ENCODE results near the gene CSGALNACT2. TPM values are rescaled to one million over a fixed set of nuclear protein-coding genes. Genes with fewer than 3 reads are reported as not detected.

The CSGALNACT2 gene
- total and polyA plus RNA-seq, 9 of the 15 experiments (the other 6 are each of a cell fraction or from before 2014, with no cell fraction given) = 1.4 to 7.3 (median 3.5) TPM

DNA sequence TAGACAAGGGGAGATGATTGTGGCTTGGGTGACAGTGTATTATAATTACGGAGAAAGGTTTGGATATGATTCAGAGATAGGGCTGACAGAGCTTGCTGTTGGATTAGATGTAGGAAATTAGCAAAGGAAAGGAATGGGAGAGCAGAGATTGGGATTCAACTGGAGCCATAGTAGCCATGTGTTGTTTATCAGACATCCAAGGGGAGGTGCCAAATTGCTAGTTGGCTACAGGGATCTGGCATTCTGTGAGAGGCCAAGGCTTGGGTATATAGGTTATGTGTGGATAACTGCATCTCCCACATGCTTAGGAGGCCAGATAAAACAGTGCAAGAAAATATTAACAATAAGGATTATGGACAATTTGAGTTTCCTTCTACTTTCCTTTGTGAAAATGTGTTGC, 34.9 kb downstream of the CSGALNACT2 start (continued):
- no peak for TF ChIP-seq ZNF41 (CRISPR knock-in tag; conservative IDR thresholded peaks at IDR 0.05)

DNA sequence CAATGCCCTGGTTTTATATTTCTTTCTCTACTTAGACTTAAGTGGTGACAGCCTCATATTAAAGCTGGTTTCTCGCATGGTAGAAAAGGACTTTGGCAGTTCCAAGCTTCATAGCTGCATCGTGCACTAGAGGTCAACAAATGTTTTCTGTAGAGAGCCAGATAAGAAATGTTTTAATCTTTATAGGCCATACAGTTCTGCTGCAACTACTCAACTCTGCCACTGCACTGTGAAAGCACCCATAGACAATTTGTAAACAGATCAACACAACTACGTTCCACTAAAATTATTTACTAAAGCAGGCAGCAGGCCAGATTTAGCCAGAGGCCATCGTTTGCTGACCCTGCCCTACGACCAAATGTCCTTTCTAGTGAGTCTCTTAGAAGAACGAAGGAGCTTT, 36.7 kb downstream of the CSGALNACT2 start:
- POLR2A ChIA-PET = interaction anchor here (0.6 to 1.1 kb wide), 3 partner anchors 11 to 300 kb away, joined by 3 to 4 read pairs (median 3); partner anchors contain the start of gene CSGALNACT2
- H3K27ac ChIP-seq (ENCODE audit: extremely low read depth, low read depth, low read length) = no peak overlapping the region
- no TSS peak for BruUV-seq (replicated peaks)
- TF ChIP-seq NCOR1 (IDR thresholded peaks at IDR 0.05) (peak; percentile 58), DPF2 (IDR thresholded peaks at IDR 0.05) (peak; percentile 48; the same call in 1 of the 2 replicates), SRSF9 (IDR thresholded peaks at IDR 0.05; ENCODE audit: borderline replicate concordance, low read depth, low read length) (no peak), MEF2A (IDR thresholded peaks at IDR 0.05; ENCODE audit: control insufficient read depth, low read depth, low read length) (no peak), STAT5A (IDR thresholded peaks at IDR 0.05; ENCODE audit: borderline replicate concordance, low read length) (peak; percentile 42; the same call in 1 of the 2 replicates), POLR2AphosphoS5 (IDR thresholded peaks at IDR 0.05; ENCODE audit: control insufficient read depth, insufficient read depth, low read depth, low read length) (peak; percentile 63), NFE2 (IDR thresholded peaks at IDR 0.05; ENCODE audit: low read depth) (no peak), TEAD4 (IDR thresholded peaks at IDR 0.05; ENCODE audit: low read length) (peak; percentile 82), TEAD4 (CRISPR knock-in tag; IDR thresholded peaks at IDR 0.05; ENCODE audit: borderline replicate concordance) (no peak), TCF7 (IDR thresholded peaks at IDR 0.05; ENCODE audit: borderline replicate concordance) (no peak), ZNF212 (CRISPR knock-in tag; IDR thresholded peaks at IDR 0.05) (no peak), NFIC (IDR thresholded peaks at IDR 0.05) (0 out of 2 replicates have a peak, but pooled peaks have one; percentile 29), NFIX (CRISPR knock-in tag; IDR thresholded peaks at IDR 0.05; ENCODE audit: low read depth) (no peak), TAL1 (IDR thresholded peaks at IDR 0.05) (peak; percentile 78), MTA2 (IDR thresholded peaks at IDR 0.05; ENCODE audit: low read depth) (peak; percentile 58), GATAD2B (IDR thresholded peaks at IDR 0.05; ENCODE audit: borderline replicate concordance) (no peak), TRIM24 (IDR thresholded peaks at IDR 0.05) (peak; percentile 20 to 58; a peak in 2 of 4 replicates), CBFA2T2 (conservative IDR thresholded peaks at IDR 0.05) (peak; percentile 75), ZBTB43 (CRISPR knock-in tag; IDR thresholded peaks at IDR 0.05) (no peak), ARID1B (IDR thresholded peaks at IDR 0.05) (peak; percentile 77), CBFA2T3 (IDR thresholded peaks at IDR 0.05) (peak; percentile 87), PML (IDR thresholded peaks at IDR 0.05; ENCODE audit: low read length) (0 out of 2 replicates have a peak, but pooled peaks have one; percentile 37)
- TF ChIP-seq, protein P1, sequence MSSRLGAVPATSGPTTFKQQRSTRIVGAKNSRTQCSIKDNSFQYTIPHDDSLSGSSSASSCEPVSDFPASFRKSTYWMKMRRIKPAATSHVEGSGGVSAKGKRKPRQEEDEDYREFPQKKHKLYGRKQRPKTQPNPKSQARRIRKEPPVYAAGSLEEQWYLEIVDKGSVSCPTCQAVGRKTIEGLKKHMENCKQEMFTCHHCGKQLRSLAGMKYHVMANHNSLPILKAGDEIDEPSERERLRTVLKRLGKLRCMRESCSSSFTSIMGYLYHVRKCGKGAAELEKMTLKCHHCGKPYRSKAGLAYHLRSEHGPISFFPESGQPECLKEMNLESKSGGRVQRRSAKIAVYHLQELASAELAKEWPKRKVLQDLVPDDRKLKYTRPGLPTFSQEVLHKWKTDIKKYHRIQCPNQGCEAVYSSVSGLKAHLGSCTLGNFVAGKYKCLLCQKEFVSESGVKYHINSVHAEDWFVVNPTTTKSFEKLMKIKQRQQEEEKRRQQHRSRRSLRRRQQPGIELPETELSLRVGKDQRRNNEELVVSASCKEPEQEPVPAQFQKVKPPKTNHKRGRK (tag; IDR thresholded peaks at IDR 0.05) = no peak

More for the DNA sequence above, 36.7 kb downstream of the CSGALNACT2 start:
- Histone ChIP-seq H4K20me1 (replicated peaks; ENCODE audit: control insufficient read depth, insufficient read depth, low read length) (no peaks in the 10 kb centered on the region), H3K4me2 (ENCODE audit: insufficient read depth, low read length) (no peak overlapping the region), H3K9me3 (replicated peaks; ENCODE audit: control insufficient read depth, insufficient read depth, low read depth, low read length) (no peaks in the 10 kb centered on the region), H3K36me3 (ENCODE audit: control insufficient read depth, insufficient read depth, low read length) (no peaks in the 10 kb centered on the region; the same call in 2 of the 3 replicates), H3K27me3 (ENCODE audit: control insufficient read depth in 2 of 2, insufficient read depth in 2 of 2, low read length in 2 of 2) (no peaks in the 10 kb centered on the region), H3K4me3 (no peak overlapping the region), H3K9me1 (ENCODE audit: control insufficient read depth, insufficient read depth, low read length) (no peaks in the 10 kb centered on the region), H2AFZ (ENCODE audit: low read depth, low read length) (no peak overlapping the region), H3K9ac (ENCODE audit: insufficient read depth in 1 of 2, low read depth in 2 of 2, low read length in 2 of 2) (no peak overlapping the region), H3K4me1 (replicated peaks in 1 of 2; ENCODE audit: control insufficient read depth in 2 of 2, insufficient read depth in 2 of 2, low read length in 2 of 2) (peaks cover 0 to 9% of the 10 kb centered on the region in 2 experiments; a peak in 3 of 5 replicates), H3K79me2 (ENCODE audit: control insufficient read depth, insufficient read depth, low read length) (no peaks in the 10 kb centered on the region)
- DNase-seq (ENCODE audit: extremely low read depth in 1 of 4, low spot score in 3 of 4) (peak in 1 of 4 experiments; percentile 41), FAIRE-seq (peak; percentile 42), ATAC-seq (peak; percentile 88)
- in situ Hi-C loops (cut with MboI) = no loop called here
- CTCF ChIA-PET (ENCODE audit: low intra/inter-chr PET ratio) = no interaction called here
- WGBS (ENCODE audit: insufficient coverage, low coverage, missing lambda C conversion rate) = 13% methylated on average over 6 of the region's 6 CpGs
- intact Hi-C loops (cut with micrococcal nuclease) = no loop called here
